ENCODE measurements around the gene POMT1. TPM values are rescaled to one million over a fixed set of nuclear protein-coding genes. Genes with fewer than 3 reads are reported as not detected.

The POMT1 gene
- polyA plus RNA-seq, 1 of the 3 experiments (the other 2 are of a cell fraction), result 44.5 TPM

DNA sequence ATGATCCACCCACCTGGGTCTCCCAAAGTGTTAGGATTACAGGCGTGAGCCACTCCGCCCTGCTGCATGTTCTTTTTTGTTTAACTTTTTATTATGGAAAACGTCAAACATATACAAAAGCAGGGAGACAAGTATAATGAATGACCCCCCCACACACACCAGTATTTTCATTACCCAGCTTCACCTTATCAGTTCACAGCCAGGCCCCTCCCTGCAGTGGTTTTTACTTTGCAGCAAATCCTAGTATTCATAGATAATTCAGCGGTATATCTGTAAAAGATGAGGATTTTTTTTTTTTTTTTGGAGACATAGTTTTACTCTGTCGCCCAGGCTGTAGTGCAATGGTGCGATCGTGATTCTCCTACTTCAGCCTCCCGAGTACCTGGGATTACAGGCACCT, 2.3 kb downstream of the POMT1 start (continued):
- TF ChIP-seq, protein P1, sequence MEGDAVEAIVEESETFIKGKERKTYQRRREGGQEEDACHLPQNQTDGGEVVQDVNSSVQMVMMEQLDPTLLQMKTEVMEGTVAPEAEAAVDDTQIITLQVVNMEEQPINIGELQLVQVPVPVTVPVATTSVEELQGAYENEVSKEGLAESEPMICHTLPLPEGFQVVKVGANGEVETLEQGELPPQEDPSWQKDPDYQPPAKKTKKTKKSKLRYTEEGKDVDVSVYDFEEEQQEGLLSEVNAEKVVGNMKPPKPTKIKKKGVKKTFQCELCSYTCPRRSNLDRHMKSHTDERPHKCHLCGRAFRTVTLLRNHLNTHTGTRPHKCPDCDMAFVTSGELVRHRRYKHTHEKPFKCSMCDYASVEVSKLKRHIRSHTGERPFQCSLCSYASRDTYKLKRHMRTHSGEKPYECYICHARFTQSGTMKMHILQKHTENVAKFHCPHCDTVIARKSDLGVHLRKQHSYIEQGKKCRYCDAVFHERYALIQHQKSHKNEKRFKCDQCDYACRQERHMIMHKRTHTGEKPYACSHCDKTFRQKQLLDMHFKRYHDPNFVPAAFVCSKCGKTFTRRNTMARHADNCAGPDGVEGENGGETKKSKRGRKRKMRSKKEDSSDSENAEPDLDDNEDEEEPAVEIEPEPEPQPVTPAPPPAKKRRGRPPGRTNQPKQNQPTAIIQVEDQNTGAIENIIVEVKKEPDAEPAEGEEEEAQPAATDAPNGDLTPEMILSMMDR (IDR thresholded peaks at IDR 0.05), result no peak
- TF ChIP-seq FOXM1 (IDR thresholded peaks at IDR 0.05; ENCODE audit: low read depth), result no peak
- TF ChIP-seq, protein P2, sequence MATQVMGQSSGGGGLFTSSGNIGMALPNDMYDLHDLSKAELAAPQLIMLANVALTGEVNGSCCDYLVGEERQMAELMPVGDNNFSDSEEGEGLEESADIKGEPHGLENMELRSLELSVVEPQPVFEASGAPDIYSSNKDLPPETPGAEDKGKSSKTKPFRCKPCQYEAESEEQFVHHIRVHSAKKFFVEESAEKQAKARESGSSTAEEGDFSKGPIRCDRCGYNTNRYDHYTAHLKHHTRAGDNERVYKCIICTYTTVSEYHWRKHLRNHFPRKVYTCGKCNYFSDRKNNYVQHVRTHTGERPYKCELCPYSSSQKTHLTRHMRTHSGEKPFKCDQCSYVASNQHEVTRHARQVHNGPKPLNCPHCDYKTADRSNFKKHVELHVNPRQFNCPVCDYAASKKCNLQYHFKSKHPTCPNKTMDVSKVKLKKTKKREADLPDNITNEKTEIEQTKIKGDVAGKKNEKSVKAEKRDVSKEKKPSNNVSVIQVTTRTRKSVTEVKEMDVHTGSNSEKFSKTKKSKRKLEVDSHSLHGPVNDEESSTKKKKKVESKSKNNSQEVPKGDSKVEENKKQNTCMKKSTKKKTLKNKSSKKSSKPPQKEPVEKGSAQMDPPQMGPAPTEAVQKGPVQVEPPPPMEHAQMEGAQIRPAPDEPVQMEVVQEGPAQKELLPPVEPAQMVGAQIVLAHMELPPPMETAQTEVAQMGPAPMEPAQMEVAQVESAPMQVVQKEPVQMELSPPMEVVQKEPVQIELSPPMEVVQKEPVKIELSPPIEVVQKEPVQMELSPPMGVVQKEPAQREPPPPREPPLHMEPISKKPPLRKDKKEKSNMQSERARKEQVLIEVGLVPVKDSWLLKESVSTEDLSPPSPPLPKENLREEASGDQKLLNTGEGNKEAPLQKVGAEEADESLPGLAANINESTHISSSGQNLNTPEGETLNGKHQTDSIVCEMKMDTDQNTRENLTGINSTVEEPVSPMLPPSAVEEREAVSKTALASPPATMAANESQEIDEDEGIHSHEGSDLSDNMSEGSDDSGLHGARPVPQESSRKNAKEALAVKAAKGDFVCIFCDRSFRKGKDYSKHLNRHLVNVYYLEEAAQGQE (IDR thresholded peaks at IDR 0.05; ENCODE audit: low read depth, low read length), result no peak

DNA sequence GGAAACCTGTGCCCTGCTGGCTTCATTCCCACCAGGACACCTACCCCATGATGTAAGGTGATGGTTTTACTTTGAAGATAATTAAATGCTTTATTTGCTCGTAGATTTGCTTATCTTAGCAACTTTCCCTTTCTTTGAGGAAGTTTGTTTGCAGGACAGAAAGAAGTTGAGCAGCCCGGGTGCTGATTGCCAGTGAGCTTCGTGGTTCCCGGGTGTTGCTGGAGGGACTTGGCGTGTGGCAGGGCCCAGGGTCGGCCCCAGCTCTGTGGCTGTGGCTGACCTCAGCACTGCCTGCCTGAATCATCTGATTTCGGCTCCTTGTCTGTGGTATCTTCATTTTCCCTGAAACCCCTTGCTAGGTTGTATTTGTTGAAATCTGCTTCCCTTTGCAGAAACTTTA, 8.7 kb downstream of the POMT1 start:
- peaks cover 4% of the 10 kb centered on the region for H3K79me2 ChIP-seq (ENCODE audit: insufficient read depth)
- H3K9me2 ChIP-seq, result no peaks in the 10 kb centered on the region
- WGBS (ENCODE audit: low lambda C conversion rate), result 76% methylated on average over 7 of the region's 7 CpGs
- no peak overlapping the region for H3K27ac ChIP-seq (ENCODE audit: low read depth in 2 of 2, low read length in 1 of 2)
- no peak overlapping the region for H3K4me3 ChIP-seq (ENCODE audit: low read depth in 2 of 2, low read length in 1 of 2)
- no peak overlapping the region for H3K4me2 ChIP-seq
- H3K4me1 ChIP-seq (ENCODE audit: control insufficient read depth in 1 of 2, insufficient read depth in 2 of 2, low read depth in 1 of 2, low read length in 1 of 2), result no peaks in the 10 kb centered on the region
- no peak for DNase-seq
- no peaks in the 10 kb centered on the region for H4K20me1 ChIP-seq (ENCODE audit: insufficient read depth)
- POLR2A ChIA-PET, result no interaction called here
- TF ChIP-seq, protein P2 (IDR thresholded peaks at IDR 0.05; ENCODE audit: low read depth, low read length), result no peak
- no peak for TF ChIP-seq RAD21 (IDR thresholded peaks at IDR 0.05; ENCODE audit: low read length)
- no peak for TF ChIP-seq SMC3 (IDR thresholded peaks at IDR 0.05; ENCODE audit: low read depth, low read length)
- TF ChIP-seq, protein P3, sequence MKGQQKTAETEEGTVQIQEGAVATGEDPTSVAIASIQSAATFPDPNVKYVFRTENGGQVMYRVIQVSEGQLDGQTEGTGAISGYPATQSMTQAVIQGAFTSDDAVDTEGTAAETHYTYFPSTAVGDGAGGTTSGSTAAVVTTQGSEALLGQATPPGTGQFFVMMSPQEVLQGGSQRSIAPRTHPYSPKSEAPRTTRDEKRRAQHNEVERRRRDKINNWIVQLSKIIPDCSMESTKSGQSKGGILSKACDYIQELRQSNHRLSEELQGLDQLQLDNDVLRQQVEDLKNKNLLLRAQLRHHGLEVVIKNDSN (IDR thresholded peaks at IDR 0.05; ENCODE audit: borderline replicate concordance, low read depth), result no peak
- no peak for TF ChIP-seq EP300 (IDR thresholded peaks at IDR 0.05; ENCODE audit: borderline replicate concordance in 1 of 2, low read depth in 1 of 2, low read length in 1 of 2)
- TF ChIP-seq, protein P4, sequence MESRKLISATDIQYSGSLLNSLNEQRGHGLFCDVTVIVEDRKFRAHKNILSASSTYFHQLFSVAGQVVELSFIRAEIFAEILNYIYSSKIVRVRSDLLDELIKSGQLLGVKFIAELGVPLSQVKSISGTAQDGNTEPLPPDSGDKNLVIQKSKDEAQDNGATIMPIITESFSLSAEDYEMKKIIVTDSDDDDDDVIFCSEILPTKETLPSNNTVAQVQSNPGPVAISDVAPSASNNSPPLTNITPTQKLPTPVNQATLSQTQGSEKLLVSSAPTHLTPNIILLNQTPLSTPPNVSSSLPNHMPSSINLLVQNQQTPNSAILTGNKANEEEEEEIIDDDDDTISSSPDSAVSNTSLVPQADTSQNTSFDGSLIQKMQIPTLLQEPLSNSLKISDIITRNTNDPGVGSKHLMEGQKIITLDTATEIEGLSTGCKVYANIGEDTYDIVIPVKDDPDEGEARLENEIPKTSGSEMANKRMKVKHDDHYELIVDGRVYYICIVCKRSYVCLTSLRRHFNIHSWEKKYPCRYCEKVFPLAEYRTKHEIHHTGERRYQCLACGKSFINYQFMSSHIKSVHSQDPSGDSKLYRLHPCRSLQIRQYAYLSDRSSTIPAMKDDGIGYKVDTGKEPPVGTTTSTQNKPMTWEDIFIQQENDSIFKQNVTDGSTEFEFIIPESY (IDR thresholded peaks at IDR 0.05; ENCODE audit: borderline replicate concordance, low read depth), result no peak
- no peak for TF ChIP-seq TAF1 (IDR thresholded peaks at IDR 0.05; ENCODE audit: borderline replicate concordance, low read depth, low read length)
- TF ChIP-seq GATA2 (CRISPR knock-in tag; IDR thresholded peaks at IDR 0.05), result no peak
- TF ChIP-seq, protein P5, sequence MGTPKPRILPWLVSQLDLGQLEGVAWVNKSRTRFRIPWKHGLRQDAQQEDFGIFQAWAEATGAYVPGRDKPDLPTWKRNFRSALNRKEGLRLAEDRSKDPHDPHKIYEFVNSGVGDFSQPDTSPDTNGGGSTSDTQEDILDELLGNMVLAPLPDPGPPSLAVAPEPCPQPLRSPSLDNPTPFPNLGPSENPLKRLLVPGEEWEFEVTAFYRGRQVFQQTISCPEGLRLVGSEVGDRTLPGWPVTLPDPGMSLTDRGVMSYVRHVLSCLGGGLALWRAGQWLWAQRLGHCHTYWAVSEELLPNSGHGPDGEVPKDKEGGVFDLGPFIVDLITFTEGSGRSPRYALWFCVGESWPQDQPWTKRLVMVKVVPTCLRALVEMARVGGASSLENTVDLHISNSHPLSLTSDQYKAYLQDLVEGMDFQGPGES (IDR thresholded peaks at IDR 0.05; ENCODE audit: low read depth, low read length), result no peak
- no peak for TF ChIP-seq RFX5 (IDR thresholded peaks at IDR 0.05; ENCODE audit: low read length)
- TF ChIP-seq TEAD4 (IDR thresholded peaks at IDR 0.05; ENCODE audit: borderline replicate concordance, insufficient read depth), result no peak
- no peak for TF ChIP-seq NRF1 (IDR thresholded peaks at IDR 0.05; ENCODE audit: low read depth, low read length)
- CTCF ChIA-PET, result interaction anchor here (1.2 to 2.1 kb wide), 2 partner anchors 8 to 12 kb away, joined by 3 to 6 read pairs; partner anchors contain the start of gene POMT1
- H3K9me3 ChIP-seq, result no peaks in the 10 kb centered on the region
- no peaks in the 10 kb centered on the region for H3K27me3 ChIP-seq (ENCODE audit: insufficient read depth)
- peaks cover 7 to 61% of the 10 kb centered on the region in 2 experiments for H3K36me3 ChIP-seq (replicated peaks in 1 of 2; ENCODE audit: control insufficient read depth in 1 of 2, insufficient read depth in 2 of 2, low read length in 1 of 2)
- H3K9ac ChIP-seq, result no peak overlapping the region
- H2AFZ ChIP-seq (ENCODE audit: low read depth), result no peak overlapping the region
- H3F3A ChIP-seq (replicated peaks; ENCODE audit: insufficient read depth), result no peaks in the 10 kb centered on the region
